ENCODE data around the gene ZNF761.
"Not testable (repeated sequence)": the region's sequence is repeated elsewhere in the genome, so short reads cannot be mapped to it uniquely, and the experiment has no call there.

The ZNF761 gene

GRCh38 chr19:53485046-53486004 is 53.5 kb downstream of the ZNF761 start:
- Histone ChIP-seq H3K27me3 (replicated peaks; ENCODE audit: insufficient read depth, low read length) (no peaks in the 10 kb centered on the region), H2AFZ (ENCODE audit: low read length) (no peak overlapping the region), H4K20me1 (ENCODE audit: insufficient read depth, low read length) (no peaks in the 10 kb centered on the region), H3K9me3 (replicated peaks; ENCODE audit: insufficient read depth, low read length) (no peaks in the 10 kb centered on the region), H3K4me1 (ENCODE audit: low read length) (no peaks in the 10 kb centered on the region), H3K36me3 (replicated peaks; ENCODE audit: insufficient read depth, low read length) (no peaks in the 10 kb centered on the region), H3K4me2 (ENCODE audit: low read depth, low read length) (no peak overlapping the region), H3K9ac (ENCODE audit: low read length) (no peak overlapping the region), H3K4me3 (ENCODE audit: low read length) (no peak overlapping the region), H3F3A (ENCODE audit: insufficient read depth, low read length) (no peaks in the 10 kb centered on the region), H3K9me2 (replicated peaks; ENCODE audit: insufficient read depth, low read length) (no peaks in the 10 kb centered on the region), H3K27ac (ENCODE audit: low read length) (no peak overlapping the region), H3K79me2 (ENCODE audit: low read length) (no peaks in the 10 kb centered on the region)
- TF ChIP-seq CTCF (IDR thresholded peaks at IDR 0.05; ENCODE audit: low read length), result no peak
- TF ChIP-seq EZH2phosphoT487 (IDR thresholded peaks at IDR 0.05; ENCODE audit: low read length), result no peak
- no peak for TF ChIP-seq EZH2 (optimal IDR thresholded peaks at IDR 0.05; ENCODE audit: low read depth, low read length)
- no peak for DNase-seq

DNA sequence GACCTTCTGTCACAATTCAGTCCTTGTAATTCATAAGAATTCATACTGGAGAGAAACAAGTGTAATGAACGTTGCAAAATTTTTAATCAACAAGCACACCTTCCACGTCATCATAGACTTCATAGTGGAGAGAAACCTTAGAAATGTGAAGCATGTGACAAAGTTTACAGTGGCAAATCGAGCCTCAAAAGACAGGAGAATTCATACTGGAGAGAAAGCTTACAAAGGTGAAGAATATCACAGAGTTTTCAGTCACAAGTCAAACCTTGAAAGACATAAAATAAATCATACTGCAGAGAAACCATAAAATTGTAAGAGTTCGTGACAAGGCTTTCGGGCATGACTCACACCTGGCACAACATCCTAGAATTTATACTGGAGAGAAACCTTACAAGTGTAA is 60.4 kb downstream of the ZNF761 start:
- Histone ChIP-seq H4K20me1 (ENCODE audit: insufficient read depth, low read length) (no peaks in the 10 kb centered on the region), H3K27ac (ENCODE audit: low read length) (no peak overlapping the region), H3K27me3 (replicated peaks; ENCODE audit: insufficient read depth, low read length) (no peaks in the 10 kb centered on the region), H3K36me3 (replicated peaks; ENCODE audit: insufficient read depth, low read length) (no peaks in the 10 kb centered on the region), H3K9me3 (replicated peaks; ENCODE audit: insufficient read depth, low read length) (no peaks in the 10 kb centered on the region), H3K4me3 (ENCODE audit: low read length) (no peak overlapping the region), H2AFZ (ENCODE audit: low read length) (no peak overlapping the region), H3K79me2 (ENCODE audit: low read length) (no peaks in the 10 kb centered on the region), H3K4me2 (ENCODE audit: low read depth, low read length) (no peak overlapping the region), H3K9ac (ENCODE audit: low read length) (no peak overlapping the region), H3K4me1 (ENCODE audit: low read length) (no peaks in the 10 kb centered on the region), H3K9me2 (replicated peaks; ENCODE audit: insufficient read depth, low read length) (no peaks in the 10 kb centered on the region), H3F3A (ENCODE audit: insufficient read depth, low read length) (no peaks in the 10 kb centered on the region)
- DNase-seq, result no peak
- TF ChIP-seq EZH2 (optimal IDR thresholded peaks at IDR 0.05; ENCODE audit: low read depth, low read length) (no peak), EZH2phosphoT487 (IDR thresholded peaks at IDR 0.05; ENCODE audit: low read length) (no peak), CTCF (IDR thresholded peaks at IDR 0.05; ENCODE audit: low read length) (no peak)

DNA sequence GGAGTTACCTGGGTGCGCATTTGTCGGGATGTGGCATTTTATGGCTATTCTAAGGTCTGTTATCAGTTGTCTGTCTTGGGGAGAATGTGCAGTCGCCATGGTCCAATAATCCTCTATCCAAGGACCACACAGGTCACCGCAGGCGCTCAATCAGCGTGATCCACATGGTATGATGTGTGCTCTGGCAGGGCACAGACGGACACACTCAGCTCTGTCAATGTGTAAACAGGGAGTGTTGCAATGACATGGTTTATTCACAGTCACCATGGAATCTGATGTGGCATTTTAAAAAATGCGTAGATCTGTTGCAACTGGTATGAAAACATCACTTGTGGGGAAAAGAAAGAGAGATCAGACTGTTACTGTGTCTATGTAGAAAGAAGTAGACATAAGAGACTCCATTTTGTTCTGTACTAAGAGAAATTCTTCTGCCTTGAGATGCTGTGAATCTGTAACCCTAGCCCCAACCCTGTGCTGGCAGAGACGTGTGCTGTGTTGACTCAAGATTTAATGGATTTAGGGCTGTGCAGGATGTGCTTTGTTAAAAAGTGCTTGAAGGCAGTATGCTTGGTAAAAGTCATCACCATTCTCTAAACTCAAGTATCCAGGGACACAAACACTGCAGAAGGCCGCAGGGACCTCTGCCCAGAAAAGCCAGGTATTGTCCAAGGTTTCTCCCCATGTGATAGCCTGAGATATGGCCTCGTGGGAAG is 65.7 kb downstream of the ZNF761 start:
- not testable (repeated sequence) for H2AFZ ChIP-seq (ENCODE audit: low read length); H3K4me1 ChIP-seq (ENCODE audit: low read length); H3K27me3 ChIP-seq (replicated peaks; ENCODE audit: insufficient read depth, low read length); H3K36me3 ChIP-seq (replicated peaks; ENCODE audit: insufficient read depth, low read length); H3K4me2 ChIP-seq (ENCODE audit: low read depth, low read length); DNase-seq; H3K4me3 ChIP-seq (ENCODE audit: low read length); H3K9me2 ChIP-seq (replicated peaks; ENCODE audit: insufficient read depth, low read length); H3K27ac ChIP-seq (ENCODE audit: low read length); H3K9me3 ChIP-seq (replicated peaks; ENCODE audit: insufficient read depth, low read length); H3F3A ChIP-seq (ENCODE audit: insufficient read depth, low read length); H4K20me1 ChIP-seq (ENCODE audit: insufficient read depth, low read length); H3K79me2 ChIP-seq (ENCODE audit: low read length); H3K9ac ChIP-seq (ENCODE audit: low read length)

DNA sequence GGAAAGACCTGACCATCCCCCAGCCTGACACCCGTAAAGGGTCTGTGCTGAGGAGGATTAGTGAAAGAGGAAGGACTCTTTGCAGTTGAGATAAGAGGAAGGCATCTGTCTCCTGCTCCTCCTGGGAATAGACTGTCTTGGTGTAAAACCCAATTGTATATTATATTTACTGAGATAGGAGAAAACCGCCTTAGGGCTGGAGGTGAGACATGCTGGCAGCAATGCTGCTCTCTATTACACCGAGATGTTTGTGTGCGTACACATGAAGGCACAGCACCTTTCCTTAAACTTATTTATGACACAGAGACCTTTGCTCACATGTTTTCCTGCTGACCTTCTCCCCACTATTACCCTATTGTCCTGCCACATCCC is 66.2 kb downstream of the ZNF761 start:
- not testable (repeated sequence) for H3K4me1 ChIP-seq (ENCODE audit: low read length); H3K9ac ChIP-seq (ENCODE audit: low read length); DNase-seq; H3K4me2 ChIP-seq (ENCODE audit: low read depth, low read length); H4K20me1 ChIP-seq (ENCODE audit: insufficient read depth, low read length); H3F3A ChIP-seq (ENCODE audit: insufficient read depth, low read length); H3K27ac ChIP-seq (ENCODE audit: low read length); H3K79me2 ChIP-seq (ENCODE audit: low read length); H3K27me3 ChIP-seq (replicated peaks; ENCODE audit: insufficient read depth, low read length); H3K4me3 ChIP-seq (ENCODE audit: low read length); H2AFZ ChIP-seq (ENCODE audit: low read length); H3K9me3 ChIP-seq (replicated peaks; ENCODE audit: insufficient read depth, low read length); H3K9me2 ChIP-seq (replicated peaks; ENCODE audit: insufficient read depth, low read length); H3K36me3 ChIP-seq (replicated peaks; ENCODE audit: insufficient read depth, low read length)

- H3K4me3 ChIP-seq (ENCODE audit: low read length); H3K27ac ChIP-seq (ENCODE audit: low read length); H3K9me2 ChIP-seq (replicated peaks; ENCODE audit: insufficient read depth, low read length); H3K9ac ChIP-seq (ENCODE audit: low read length); H2AFZ ChIP-seq (ENCODE audit: low read length); H4K20me1 ChIP-seq (ENCODE audit: insufficient read depth, low read length); H3K9me3 ChIP-seq (replicated peaks; ENCODE audit: insufficient read depth, low read length); H3K79me2 ChIP-seq (ENCODE audit: low read length); H3F3A ChIP-seq (ENCODE audit: insufficient read depth, low read length); H3K4me1 ChIP-seq (ENCODE audit: low read length); DNase-seq; H3K36me3 ChIP-seq (replicated peaks; ENCODE audit: insufficient read depth, low read length); H3K27me3 ChIP-seq (replicated peaks; ENCODE audit: insufficient read depth, low read length); H3K4me2 ChIP-seq (ENCODE audit: low read depth, low read length): not testable (repeated sequence)
Measured at GRCh38 chr19:53503151-53503550, 71.4 kb downstream of the ZNF761 start.

DNA sequence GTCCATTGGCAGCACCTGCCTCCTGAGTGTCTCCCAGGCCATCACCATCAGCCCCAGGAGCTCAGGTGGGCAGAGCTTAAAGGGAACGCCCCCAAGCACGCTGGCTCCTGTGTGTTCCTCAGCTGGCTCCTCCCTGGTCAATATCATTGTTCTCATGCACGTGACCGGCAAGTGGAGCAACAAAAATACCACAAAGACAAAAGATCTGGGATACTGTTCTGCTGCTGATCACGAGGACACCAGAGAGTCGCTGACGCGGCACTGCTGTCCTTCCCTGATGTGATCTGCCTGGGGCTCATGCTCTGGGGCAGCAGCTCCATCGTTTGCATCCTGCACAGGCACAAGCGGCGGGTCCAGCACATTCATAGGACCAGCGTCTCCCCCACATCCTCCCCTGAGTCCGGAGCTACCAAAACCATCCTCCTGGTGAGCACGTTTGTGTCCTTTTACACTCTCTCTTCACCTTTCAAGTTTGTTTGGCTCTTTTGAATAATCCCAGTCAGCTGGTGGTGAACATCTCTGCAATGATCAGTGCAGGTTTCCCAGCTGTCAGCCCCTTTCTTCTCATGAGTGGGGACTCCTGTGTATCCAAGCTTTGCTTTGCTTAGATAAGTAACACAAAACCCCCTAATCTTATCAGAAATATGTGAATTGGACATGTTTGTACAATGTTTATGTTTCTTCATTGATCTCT is 72.0 kb downstream of the ZNF761 start:
- H3K79me2 ChIP-seq (ENCODE audit: low read length); H3K4me3 ChIP-seq (ENCODE audit: low read length); DNase-seq; H3K9me2 ChIP-seq (replicated peaks; ENCODE audit: insufficient read depth, low read length); H3K9me3 ChIP-seq (replicated peaks; ENCODE audit: insufficient read depth, low read length); H3K4me2 ChIP-seq (ENCODE audit: low read depth, low read length); H3K27ac ChIP-seq (ENCODE audit: low read length); H3F3A ChIP-seq (ENCODE audit: insufficient read depth, low read length); H3K9ac ChIP-seq (ENCODE audit: low read length); H4K20me1 ChIP-seq (ENCODE audit: insufficient read depth, low read length); H3K27me3 ChIP-seq (replicated peaks; ENCODE audit: insufficient read depth, low read length); H3K36me3 ChIP-seq (replicated peaks; ENCODE audit: insufficient read depth, low read length); H3K4me1 ChIP-seq (ENCODE audit: low read length); H2AFZ ChIP-seq (ENCODE audit: low read length): not testable (repeated sequence)
